Epithelial cell of alveolus of lung (primary cell): ENCODE results near the gene ANKRD18A. TPM values are rescaled to one million over a fixed set of nuclear protein-coding genes. Genes with fewer than 3 reads are reported as not detected.

Experiments used
- total RNA-seq: library from RNA; depleted of rRNA; stranded (reverse); fragments of >200 nt; gene quantifications from 2 replicates; pipeline ENCODE4 v1.2.1, GENCODE V29; 2015

The ANKRD18A gene
- 0.26 TPM in 1 of 2 replicates, not detected in the other for total RNA-seq

GRCh38 chr9:38620483-38621433 is at the start of gene ANKRD18A:
ANKRD18A (minus strand) TSS chr9:38620596; CDS start chr9:38620285, 311 bp downstream.

Other genes with a start within 250 kb of the ANKRD18A start
- gene ALDH1B1, start 227.9 kb downstream of the ANKRD18A start, total RNA-seq, result 16.8 and 38.7 TPM in 2 replicates
- not detected in 2 replicates for gene IGFBPL1, start 196.1 kb downstream of the ANKRD18A start, total RNA-seq
- gene FAM240B, start 99.5 kb upstream of the ANKRD18A start, total RNA-seq, result not detected in 2 replicates